ENCODE measurements around the gene CD79A. TPM values are rescaled to one million over a fixed set of nuclear protein-coding genes. Genes with fewer than 3 reads are reported as not detected.

The CD79A gene
- total RNA-seq, 1 donor from 2014 or later, result 0.32 TPM

GRCh38 chr19:41918653-41919244 is 41.7 kb downstream of the CD79A start:
- no peak for DNase-seq (ENCODE audit: low spot score)

GRCh38 chr19:41919948-41920712 is 43.1 kb downstream of the CD79A start:
- no peak for DNase-seq (ENCODE audit: low spot score)

GRCh38 chr19:41920882-41921576 is 44.0 kb downstream of the CD79A start:
- no peak for DNase-seq (ENCODE audit: low spot score)

GRCh38 chr19:41921577-41922576 is 44.8 kb downstream of the CD79A start:
- DNase-seq (ENCODE audit: low spot score), result no peak

- DNase-seq (ENCODE audit: low spot score), result no peak
Observed at GRCh38 chr19:41922585-41922984, 45.5 kb downstream of the CD79A start.

GRCh38 chr19:41923045-41923788 is 46.1 kb downstream of the CD79A start:
- no peak for DNase-seq (ENCODE audit: low spot score)

GRCh38 chr19:41924151-41925145 is 47.4 kb downstream of the CD79A start:
- no peak for DNase-seq (ENCODE audit: low spot score)

- DNase-seq (ENCODE audit: low spot score), result no peak
Observed at GRCh38 chr19:41925208-41926003, 48.3 kb downstream of the CD79A start.

- no peak for DNase-seq (ENCODE audit: low spot score)
Observed at GRCh38 chr19:41926028-41926762, 49.1 kb downstream of the CD79A start.

GRCh38 chr19:41926763-41927496 is 49.9 kb downstream of the CD79A start:
- DNase-seq (ENCODE audit: low spot score), result no peak

GRCh38 chr19:41927497-41928192 is 50.6 kb downstream of the CD79A start:
- no peak for DNase-seq (ENCODE audit: low spot score)

- DNase-seq (ENCODE audit: low spot score), result no peak
Observed at GRCh38 chr19:41928221-41928683, 51.2 kb downstream of the CD79A start, which contains the start of gene ERFL. Gene ERFL (minus strand): TSS chr19:41928449. CDS start chr19:41912919, 15,530 bp downstream.

GRCh38 chr19:41928754-41929535 is 51.9 kb downstream of the CD79A start:
- DNase-seq (ENCODE audit: low spot score), result peak; percentile 45

GRCh38 chr19:41929536-41930071 is 52.5 kb downstream of the CD79A start:
- DNase-seq (ENCODE audit: low spot score), result no peak

- no peak for DNase-seq (ENCODE audit: low spot score)
Observed at GRCh38 chr19:41930322-41930722, 53.2 kb downstream of the CD79A start.

All from mucosa of gallbladder (tissue), 1 donor.